HG03097 (cell line): ENCODE results near the gene ALMS1.
"Not testable (repeated sequence)": the region's sequence is repeated elsewhere in the genome, so short reads cannot be mapped to it uniquely, and the experiment has no call there.

Experiments
- ATAC-seq: cut with Tn5 transposase; IDR thresholded peaks from one replicate; pipeline ENCODE4 v1.9.1; 2021; ENCODE audit not compliant: unreplicated experiment, low FRiP score

Gene ALMS1

GRCh38 chr2:73503992-73504570 is 118.4 kb downstream of the ALMS1 start:
- no peak for ATAC-seq

DNA sequence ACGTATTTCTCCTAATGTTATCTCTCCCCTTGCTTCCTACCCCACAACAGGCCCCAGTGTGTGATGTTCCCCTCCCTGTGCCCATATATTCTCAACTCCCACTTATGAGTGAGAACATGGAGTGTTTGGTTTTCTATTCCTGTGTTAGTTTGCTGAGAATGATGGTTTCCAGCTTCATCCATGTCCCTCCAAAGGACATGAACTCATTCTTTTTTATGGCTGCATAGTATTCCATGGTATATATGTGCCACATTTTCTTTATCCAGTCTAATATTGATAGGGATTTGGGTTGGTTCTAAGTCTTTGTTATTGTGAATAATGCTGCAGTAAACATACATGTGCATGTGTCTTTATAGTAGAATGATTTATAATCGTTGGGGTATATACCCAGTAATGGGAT is 119.2 kb downstream of the ALMS1 start:
- ATAC-seq: not testable (repeated sequence)

DNA sequence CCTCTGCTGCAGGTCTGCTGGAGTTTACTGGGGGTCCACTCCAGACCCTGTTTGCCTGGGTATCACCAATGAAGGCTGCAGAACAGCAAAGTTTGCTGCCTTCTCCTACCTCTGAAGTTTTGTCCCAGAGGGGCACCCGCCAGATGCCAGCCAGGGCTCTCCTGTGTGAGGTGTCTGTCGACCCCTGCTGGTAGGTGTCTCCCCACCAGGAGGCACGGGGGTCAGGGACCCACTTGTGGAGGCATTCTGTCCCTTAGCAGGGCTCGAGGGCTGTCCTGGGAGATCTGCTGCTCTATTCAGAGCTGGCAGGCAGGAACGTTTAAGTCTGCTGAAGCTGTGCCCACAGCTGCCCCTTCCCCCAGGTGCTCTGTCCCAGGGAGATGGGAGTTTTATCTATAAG is 124.8 kb downstream of the ALMS1 start:
- not testable (repeated sequence) for ATAC-seq

- no peak for ATAC-seq
Observed at GRCh38 chr2:73516033-73516432, 130.4 kb downstream of the ALMS1 start.

DNA sequence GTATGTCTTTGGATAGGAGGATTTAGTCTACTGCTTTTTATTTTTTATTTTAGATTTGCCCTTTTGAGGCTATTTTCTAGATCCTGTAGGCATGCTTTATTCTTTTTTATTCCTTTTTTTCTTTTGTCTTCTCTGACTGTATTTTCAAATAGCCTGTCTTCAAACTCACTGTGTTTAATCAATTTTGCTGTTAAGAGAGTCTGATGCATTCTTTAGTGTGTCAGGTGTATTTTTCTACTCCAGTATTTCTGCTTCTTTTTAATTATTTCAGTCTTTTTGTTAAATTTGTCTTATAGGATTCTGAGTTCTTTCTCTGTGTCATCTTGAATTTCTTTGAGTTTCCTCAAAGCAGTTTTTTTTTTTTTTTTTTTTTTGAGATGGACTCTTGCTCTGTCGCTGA is 143.1 kb downstream of the ALMS1 start:
- ATAC-seq: no peak

DNA sequence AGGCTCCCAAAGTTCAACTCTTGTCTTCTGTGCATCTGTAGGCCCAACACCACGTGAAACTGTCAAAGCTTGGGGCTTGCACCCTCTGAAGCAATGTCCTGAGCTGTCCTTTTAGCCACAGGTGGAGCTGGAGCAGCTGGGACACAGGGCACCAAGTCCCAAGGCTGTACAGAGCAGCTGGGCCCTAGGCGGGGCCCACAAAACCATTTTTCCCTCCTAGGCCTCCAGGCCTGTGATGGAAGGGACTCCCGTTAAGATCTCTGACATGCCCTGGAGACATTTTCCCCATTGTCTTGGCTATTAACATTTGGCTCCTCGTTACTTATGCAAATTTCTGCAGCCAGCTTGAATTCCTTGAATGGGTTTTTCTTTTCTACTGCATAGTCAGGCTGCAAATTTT is 145.1 kb downstream of the ALMS1 start:
- ATAC-seq: not testable (repeated sequence)

GRCh38 chr2:73532381-73532780 is 146.7 kb downstream of the ALMS1 start:
- ATAC-seq: no peak

- ATAC-seq: no peak
Observed at GRCh38 chr2:73536133-73536840, 150.7 kb downstream of the ALMS1 start.

DNA sequence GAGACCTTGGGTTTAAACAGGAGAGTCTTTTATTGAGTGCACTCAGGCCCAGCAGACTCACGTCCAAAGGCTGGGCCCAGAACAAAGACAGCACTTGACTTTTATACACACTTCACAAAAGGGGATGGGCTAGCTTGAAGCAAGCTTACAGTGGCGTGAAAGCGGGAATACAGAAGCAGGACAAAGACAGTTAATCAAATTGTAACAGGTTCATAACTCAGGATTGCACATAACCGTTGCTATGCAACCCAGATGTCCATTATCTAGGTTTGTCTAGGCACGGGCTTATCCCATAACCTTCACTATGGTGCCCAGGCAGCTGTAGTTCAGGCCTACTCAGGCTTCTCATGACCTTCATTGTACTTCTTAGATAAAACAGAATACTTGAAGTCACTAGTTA is 175.2 kb downstream of the ALMS1 start:
- ATAC-seq: not testable (repeated sequence)

DNA sequence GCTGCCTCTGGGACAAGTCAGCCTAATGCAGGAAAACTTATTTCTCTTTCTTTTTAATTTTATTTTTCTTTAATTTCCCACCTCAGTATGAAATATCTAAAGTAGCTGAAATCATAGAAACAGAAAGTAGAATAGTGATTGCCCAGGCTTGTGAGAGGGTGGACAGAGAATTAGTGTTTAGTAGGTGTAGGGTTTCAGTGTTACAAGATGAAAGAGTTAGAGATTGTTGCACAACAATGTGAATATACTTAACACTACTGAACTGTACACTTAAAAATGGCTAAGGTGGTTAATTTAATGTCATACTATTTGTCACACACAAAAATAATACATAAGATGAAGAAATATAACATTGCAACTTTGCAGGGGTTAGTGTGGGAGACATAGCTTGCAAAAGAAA is 175.8 kb downstream of the ALMS1 start:
- ATAC-seq: no peak

GRCh38 chr2:73564986-73565385 is 179.3 kb downstream of the ALMS1 start:
- ATAC-seq: no peak

DNA sequence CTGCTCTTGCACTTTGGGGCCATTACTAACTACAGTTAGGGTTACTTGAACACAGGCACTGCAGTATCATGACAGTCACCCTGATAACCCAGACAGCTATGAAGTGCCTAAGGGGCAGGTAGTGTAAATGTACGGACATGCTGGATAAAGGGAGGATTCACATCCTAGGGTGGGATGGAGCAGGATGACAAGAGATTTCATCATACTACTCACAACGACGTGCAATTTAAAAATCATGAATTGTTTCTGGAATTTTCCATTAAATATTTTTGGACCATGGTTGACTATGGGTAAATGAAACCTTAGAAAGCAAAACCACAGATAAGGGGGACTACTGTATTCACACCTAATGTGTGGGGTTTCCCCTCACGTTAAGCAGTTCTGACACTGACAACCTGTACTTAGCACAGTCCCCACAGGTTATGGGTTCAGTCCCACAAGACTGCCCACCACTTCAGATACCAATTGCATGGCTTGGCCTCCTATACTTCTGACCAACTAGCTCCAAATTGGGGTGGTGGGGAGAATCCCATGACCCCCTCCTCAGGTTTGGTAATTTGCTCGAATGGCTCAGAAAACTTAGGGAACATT is 180.7 kb downstream of the ALMS1 start:
- no peak for ATAC-seq

DNA sequence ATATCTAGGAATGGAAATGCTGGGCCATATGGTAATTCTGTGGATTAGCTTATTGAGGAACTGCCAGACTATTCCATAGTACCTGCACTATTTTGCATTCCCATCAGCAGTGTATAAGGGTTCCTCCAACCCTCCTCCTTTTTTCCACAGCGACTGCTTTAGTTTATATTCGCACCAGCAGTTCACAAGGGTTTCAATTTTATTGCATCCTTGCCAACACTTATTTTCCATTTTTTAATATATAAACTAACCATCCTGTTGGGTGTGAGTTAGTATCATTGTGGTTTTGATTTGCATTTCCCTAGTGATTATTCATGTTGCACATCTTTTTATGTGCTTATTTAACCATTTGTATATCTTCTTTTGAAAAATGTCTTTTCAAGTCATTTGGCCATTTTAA is 189.6 kb downstream of the ALMS1 start:
- ATAC-seq: no peak

GRCh38 chr2:73582364-73582763 is 196.7 kb downstream of the ALMS1 start:
- ATAC-seq: no peak

- ATAC-seq: no peak
Observed at GRCh38 chr2:73588177-73588576, 202.5 kb downstream of the ALMS1 start.

DNA sequence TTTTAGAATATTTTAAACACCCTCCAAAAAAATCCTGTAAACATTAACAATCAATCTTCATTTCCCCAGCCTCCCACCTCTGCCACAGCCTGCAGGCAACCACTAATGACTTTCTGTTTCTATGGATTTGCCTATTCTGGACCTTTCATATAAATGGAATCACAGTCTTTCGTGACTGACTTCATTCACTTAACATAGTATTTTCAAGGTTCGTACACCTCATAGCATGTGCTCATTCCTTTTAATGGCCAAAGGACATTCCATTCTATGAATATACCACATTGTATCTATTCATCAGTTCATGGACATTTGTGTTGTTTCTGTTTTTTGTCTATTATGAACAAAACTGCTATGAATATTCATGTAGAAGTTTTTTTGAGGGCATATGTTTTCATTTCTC is 208.0 kb downstream of the ALMS1 start:
- ATAC-seq: no peak

GRCh38 chr2:73594251-73594650 is 208.6 kb downstream of the ALMS1 start:
- no peak for ATAC-seq

- ATAC-seq: no peak
Observed at GRCh38 chr2:73601780-73602179, 216.1 kb downstream of the ALMS1 start.

GRCh38 chr2:73603099-73603588 is 217.5 kb downstream of the ALMS1 start:
- ATAC-seq: not testable (repeated sequence)

GRCh38 chr2:73604589-73604988 is 219.0 kb downstream of the ALMS1 start:
- ATAC-seq: not testable (repeated sequence)

DNA sequence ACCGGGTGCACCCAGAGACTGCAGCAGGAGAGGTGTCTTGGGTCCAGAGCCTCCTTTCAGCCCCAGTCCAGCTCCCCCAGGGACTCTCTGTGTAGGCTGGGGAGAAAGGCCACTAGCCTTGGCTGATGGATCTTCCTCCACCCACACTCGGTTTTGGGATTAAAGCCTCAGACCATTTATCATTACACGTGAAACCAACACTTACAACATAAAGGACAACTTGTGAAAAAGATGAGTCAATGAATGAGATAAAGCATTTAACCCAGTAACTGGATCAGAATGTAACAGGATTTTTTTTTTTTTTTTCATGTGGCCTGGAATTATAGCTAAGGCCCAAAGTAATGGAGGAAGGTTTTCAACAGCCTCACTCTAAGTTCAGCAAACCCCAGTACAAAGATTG is 224.5 kb downstream of the ALMS1 start:
- ATAC-seq: no peak

DNA sequence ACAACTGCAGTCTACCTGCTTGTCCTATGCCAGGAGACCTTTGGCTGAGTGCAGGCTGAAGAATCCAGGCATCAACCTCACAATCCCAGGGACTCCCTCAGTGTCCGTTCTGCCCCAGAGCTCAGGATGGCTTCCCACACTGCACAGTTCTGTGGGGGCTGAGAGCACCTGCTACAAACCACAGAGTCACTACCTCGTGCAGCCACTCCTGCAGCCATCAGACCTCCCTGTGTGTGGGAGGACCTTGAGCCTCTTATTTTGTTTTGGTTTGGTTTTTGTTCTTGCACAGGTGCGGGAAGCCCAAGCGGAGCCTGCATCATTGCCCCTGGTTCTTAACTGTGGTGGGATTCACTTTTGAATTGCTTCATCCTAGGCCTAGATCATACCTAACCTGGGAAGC is 225.6 kb downstream of the ALMS1 start:
- ATAC-seq: no peak
